SU-DHL-6 (cell line): ENCODE measurements around the gene MED29.
A peak's percentile ranks its signal among the peaks of the same experiment; 100 is the strongest.

ENCODE experiments used
- H2AFZ ChIP-seq: fragments of 200-600 bp; sonication (generic); 2 replicates; pipeline ENCODE4 v1.6.1; 2014; ENCODE audit warnings: low read depth, mild to moderate bottlenecking, moderate library complexity, mixed read lengths, antibody characterized with exemption, low read length; ENCODE audit not compliant: severe bottlenecking
- H3F3A ChIP-seq: fragments of 200-600 bp; shearing (Covaris generic); 2 replicates; pipeline ENCODE4 v1.6.0; 2016; ENCODE audit warnings: antibody characterized with exemption, mild to moderate bottlenecking; ENCODE audit not compliant: insufficient read depth
- H3K27ac ChIP-seq: fragments of 200-600 bp; sonication (generic); 2 replicates; pipeline ENCODE4 v1.5.1; 2016; ENCODE audit warnings: low read depth, mild to moderate bottlenecking, low read length, moderate library complexity, mixed read lengths
- H3K27me3 ChIP-seq: fragments of 200-600 bp; sonication (generic), shearing (Covaris generic); 2 replicates; pipeline ENCODE4 v1.6.0; 2014; ENCODE audit warnings: mild to moderate bottlenecking, low read length
- H3K36me3 ChIP-seq: fragments of 200-600 bp; sonication (generic); 2 replicates; pipeline ENCODE4 v1.6.1; 2014; ENCODE audit warnings: mild to moderate bottlenecking, low read length, mixed read lengths
- H3K4me2 ChIP-seq: fragments of 300-600, 200-600 bp; shearing (Covaris generic), sonication (generic); 2 replicates; pipeline ENCODE4 v1.6.0; 2014; ENCODE audit warnings: low read length, low read depth, mild to moderate bottlenecking; ENCODE audit not compliant: poor library complexity, severe bottlenecking
- H3K4me3 ChIP-seq: fragments of 200-600 bp; sonication (generic); 2 replicates; pipeline ENCODE4 v1.5.1; 2014; ENCODE audit warnings: antibody characterized with exemption, low read length, mild to moderate bottlenecking, mixed read lengths; ENCODE audit not compliant: insufficient read depth, poor library complexity, severe bottlenecking
- H3K79me2 ChIP-seq: fragments of 200-600 bp; sonication (generic); 2 replicates; pipeline ENCODE4 v1.6.1; 2014; ENCODE audit warnings: mild to moderate bottlenecking, low read length, moderate library complexity; ENCODE audit not compliant: insufficient read depth
- H3K9ac ChIP-seq: fragments of 200-600 bp; sonication (generic); 2 replicates; pipeline ENCODE4 v1.7.0; 2014; ENCODE audit warnings: mild to moderate bottlenecking, low read length
- H3K9me2 ChIP-seq: fragments of 200-600 bp; sonication (generic); replicated peaks from 2 replicates; pipeline ENCODE4 v1.6.1; 2014; ENCODE audit warnings: low read length; ENCODE audit not compliant: insufficient read depth
- H3K9me3 ChIP-seq: fragments of 200-600 bp; sonication (generic); 2 replicates; pipeline ENCODE4 v1.6.1; 2014; ENCODE audit warnings: low read length, mixed read lengths; ENCODE audit not compliant: insufficient read depth
- H4K20me1 ChIP-seq: fragments of 200-600 bp; sonication (generic); 2 replicates; pipeline ENCODE4 v1.6.1; 2014; ENCODE audit warnings: low read depth, mild to moderate bottlenecking, antibody characterized with exemption, low read length, moderate library complexity, mixed read lengths
- CTCF ChIP-seq: fragments of 200-600 bp; sonication (generic); IDR thresholded peaks from one replicate; pipeline ENCODE4 v1.5.1; 2017; ENCODE audit warnings: antibody characterized with exemption, mild to moderate bottlenecking, low read length, moderate library complexity; ENCODE audit not compliant: insufficient read depth, poor library complexity, severe bottlenecking
- EZH2phosphoT487 ChIP-seq: fragments of 200-600 bp; sonication (generic), shearing (Covaris generic); conservative IDR thresholded peaks from 2 replicates; pipeline ENCODE4 v1.6.1; 2018; ENCODE audit warnings: mild to moderate bottlenecking, antibody characterized with exemption, low read length, moderate library complexity, mixed read lengths

The MED29 gene

GRCh38 chr19:39413272-39413910, 22.2 kb downstream of the MED29 start:
- no peaks in the 10 kb centered on the region for H4K20me1 ChIP-seq
- peaks cover 17% of the 10 kb centered on the region for H3K79me2 ChIP-seq
- no peaks in the 10 kb centered on the region for H3K36me3 ChIP-seq
- peak overlapping the region; percentile 73 for H2AFZ ChIP-seq
- peak overlapping the region; percentile 91 for H3K4me2 ChIP-seq
- H3F3A ChIP-seq, result peaks cover 34% of the 10 kb centered on the region
- H3K27ac ChIP-seq, result peak overlapping the region; percentile 83
- TF ChIP-seq CTCF (no peak), EZH2phosphoT487 (no peak)
- H3K27me3 ChIP-seq, result no peaks in the 10 kb centered on the region
- H3K4me3 ChIP-seq, result peak overlapping the region; percentile 100
- no peaks in the 10 kb centered on the region for H3K9me2 ChIP-seq
- peak overlapping the region; percentile 100 for H3K9ac ChIP-seq
- H3K9me3 ChIP-seq, result no peaks in the 10 kb centered on the region

DNA sequence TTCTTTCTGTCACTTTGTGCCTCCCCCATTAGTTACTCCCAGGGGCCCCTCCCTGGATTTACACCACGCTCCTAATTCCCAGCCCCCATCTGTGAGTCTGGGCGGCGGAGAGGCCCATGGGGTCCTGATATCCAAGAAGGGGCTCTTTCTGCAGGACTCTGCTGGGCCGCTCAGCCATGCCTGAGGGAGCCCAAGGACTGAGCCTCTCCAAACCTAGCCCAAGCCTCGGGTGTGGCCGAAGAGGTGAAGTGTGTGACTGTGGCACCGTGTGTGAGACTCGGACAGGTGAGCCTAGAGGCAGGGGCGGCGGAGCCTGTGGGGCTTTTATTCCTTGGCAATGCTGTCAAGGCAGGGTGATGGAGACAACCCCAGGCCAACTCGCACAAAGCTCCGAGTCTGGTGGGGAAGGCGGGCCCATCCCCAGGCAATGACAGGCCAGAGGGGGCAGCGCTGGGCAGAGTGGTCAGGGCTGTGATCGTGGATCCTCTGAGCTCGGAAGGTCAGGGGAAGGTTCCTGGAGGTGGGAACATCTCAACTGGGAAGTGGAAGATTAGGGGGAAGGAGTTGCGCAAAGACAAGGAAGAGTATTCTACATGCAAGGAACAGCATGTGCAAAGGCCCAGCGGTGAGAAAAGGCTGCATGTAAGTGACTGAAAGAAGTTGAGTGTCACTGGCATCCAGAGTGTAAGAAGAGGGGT, 22.9 kb downstream of the MED29 start:
- Histone ChIP-seq H3K9ac (peak overlapping the region; percentile 100), H3K9me3 (no peaks in the 10 kb centered on the region), H3K4me2 (peak overlapping the region; percentile 91), H3K36me3 (no peaks in the 10 kb centered on the region), H2AFZ (no peak overlapping the region), H3K79me2 (peaks cover 11% of the 10 kb centered on the region), H3K4me3 (peak overlapping the region; percentile 100), H3K9me2 (no peaks in the 10 kb centered on the region), H3K27ac (peak overlapping the region; percentile 83), H3K27me3 (no peaks in the 10 kb centered on the region), H4K20me1 (no peaks in the 10 kb centered on the region), H3F3A (peaks cover 27% of the 10 kb centered on the region)
- no peak for TF ChIP-seq CTCF
- TF ChIP-seq EZH2phosphoT487, result no peak

DNA sequence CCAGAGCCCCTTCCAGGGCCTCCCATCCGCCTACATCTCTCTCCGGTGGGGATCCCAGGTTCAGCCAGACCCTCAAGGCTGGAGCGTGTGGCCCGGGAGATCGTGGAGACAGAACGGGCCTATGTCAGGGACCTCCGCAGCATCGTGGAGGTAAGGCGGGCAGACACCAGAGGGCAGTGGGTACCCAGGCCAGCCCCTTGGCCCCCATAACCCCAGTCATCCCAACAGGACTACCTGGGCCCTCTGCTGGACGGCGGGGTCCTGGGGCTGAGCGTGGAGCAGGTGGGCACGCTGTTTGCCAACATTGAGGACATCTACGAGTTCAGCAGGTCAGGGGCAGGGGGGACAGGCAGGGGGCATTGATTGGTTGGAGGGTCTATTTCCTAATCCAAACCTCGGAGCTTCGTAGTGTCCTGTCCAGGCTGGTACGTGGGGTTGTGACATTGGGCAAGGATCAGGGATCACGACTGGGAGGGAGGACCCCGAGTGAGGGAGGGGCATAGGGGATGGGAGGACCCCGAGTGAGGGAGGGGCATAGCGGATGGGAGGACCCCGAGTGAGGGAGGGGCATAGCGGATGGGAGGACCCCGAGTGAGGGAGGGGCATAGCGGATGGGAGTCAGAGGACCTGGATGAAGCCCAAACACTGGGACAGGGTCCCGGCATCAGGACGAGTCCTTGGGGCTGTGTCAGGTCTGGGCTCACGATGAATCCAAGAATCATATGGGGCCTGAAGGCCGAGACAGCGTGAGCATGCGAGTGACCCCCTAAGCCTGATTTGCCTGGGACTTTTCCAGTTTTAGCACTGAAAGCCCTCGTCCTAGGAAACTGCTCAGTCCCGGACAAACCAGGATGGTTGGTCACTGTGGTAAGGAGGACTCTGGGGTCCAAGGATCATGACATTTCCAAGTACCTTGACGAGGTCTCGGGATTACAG, 24.2 kb downstream of the MED29 start:
- H2AFZ ChIP-seq, result no peak overlapping the region
- no peaks in the 10 kb centered on the region for H3K27me3 ChIP-seq
- H3K4me3 ChIP-seq, result no peak overlapping the region
- H3K9me2 ChIP-seq, result no peaks in the 10 kb centered on the region
- peaks cover 16% of the 10 kb centered on the region for H3F3A ChIP-seq
- no peak overlapping the region for H3K27ac ChIP-seq
- H3K4me2 ChIP-seq, result no peak overlapping the region
- H3K36me3 ChIP-seq, result no peaks in the 10 kb centered on the region
- H3K9me3 ChIP-seq, result no peaks in the 10 kb centered on the region
- TF ChIP-seq CTCF, result no peak
- H4K20me1 ChIP-seq, result no peaks in the 10 kb centered on the region
- H3K79me2 ChIP-seq, result peaks cover 6% of the 10 kb centered on the region
- H3K9ac ChIP-seq, result no peak overlapping the region
